ENCODE measurements around the gene CALHM3.
A peak's percentile ranks its signal among the peaks of the same experiment; 100 is the strongest.

CALHM3 gene

DNA sequence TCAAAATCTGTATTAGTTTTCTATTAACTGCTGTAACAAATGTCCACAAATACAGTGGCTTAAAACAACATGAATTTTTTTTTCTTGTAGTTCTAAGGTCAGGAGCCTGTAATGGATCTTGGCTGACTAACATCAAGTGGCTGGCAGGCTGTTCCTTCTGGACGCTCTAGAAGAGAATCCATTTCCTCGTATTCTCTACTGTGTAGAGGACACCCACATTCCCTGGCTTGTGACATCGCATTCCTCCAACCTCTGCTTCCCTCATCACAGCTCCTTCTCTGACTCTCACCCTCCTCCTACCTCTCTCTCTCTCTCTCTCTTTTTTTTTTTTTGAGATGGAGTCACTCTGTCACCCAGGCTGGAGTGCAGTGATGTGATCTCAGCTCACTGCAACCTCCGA lies 15.5 kb downstream of the CALHM3 start:
- peak; percentile 21 for DNase-seq (ENCODE audit: low read depth)
- H3K4me3 ChIP-seq (replicated peaks; ENCODE audit: low read depth, low read length) = no peak overlapping the region
- TF ChIP-seq, protein P1, sequence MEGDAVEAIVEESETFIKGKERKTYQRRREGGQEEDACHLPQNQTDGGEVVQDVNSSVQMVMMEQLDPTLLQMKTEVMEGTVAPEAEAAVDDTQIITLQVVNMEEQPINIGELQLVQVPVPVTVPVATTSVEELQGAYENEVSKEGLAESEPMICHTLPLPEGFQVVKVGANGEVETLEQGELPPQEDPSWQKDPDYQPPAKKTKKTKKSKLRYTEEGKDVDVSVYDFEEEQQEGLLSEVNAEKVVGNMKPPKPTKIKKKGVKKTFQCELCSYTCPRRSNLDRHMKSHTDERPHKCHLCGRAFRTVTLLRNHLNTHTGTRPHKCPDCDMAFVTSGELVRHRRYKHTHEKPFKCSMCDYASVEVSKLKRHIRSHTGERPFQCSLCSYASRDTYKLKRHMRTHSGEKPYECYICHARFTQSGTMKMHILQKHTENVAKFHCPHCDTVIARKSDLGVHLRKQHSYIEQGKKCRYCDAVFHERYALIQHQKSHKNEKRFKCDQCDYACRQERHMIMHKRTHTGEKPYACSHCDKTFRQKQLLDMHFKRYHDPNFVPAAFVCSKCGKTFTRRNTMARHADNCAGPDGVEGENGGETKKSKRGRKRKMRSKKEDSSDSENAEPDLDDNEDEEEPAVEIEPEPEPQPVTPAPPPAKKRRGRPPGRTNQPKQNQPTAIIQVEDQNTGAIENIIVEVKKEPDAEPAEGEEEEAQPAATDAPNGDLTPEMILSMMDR (IDR thresholded peaks at IDR 0.05; ENCODE audit: low read length, missing control alignments) = no peak

- no peak overlapping the region for H3K4me3 ChIP-seq (replicated peaks; ENCODE audit: low read depth, low read length)
- TF ChIP-seq, protein P1 (IDR thresholded peaks at IDR 0.05; ENCODE audit: low read length, missing control alignments) = no peak
- DNase-seq (ENCODE audit: low read depth) = no peak
These were observed 19.4 kb downstream of the CALHM3 start for GRCh38 chr10:103459615-103460014.

DNA sequence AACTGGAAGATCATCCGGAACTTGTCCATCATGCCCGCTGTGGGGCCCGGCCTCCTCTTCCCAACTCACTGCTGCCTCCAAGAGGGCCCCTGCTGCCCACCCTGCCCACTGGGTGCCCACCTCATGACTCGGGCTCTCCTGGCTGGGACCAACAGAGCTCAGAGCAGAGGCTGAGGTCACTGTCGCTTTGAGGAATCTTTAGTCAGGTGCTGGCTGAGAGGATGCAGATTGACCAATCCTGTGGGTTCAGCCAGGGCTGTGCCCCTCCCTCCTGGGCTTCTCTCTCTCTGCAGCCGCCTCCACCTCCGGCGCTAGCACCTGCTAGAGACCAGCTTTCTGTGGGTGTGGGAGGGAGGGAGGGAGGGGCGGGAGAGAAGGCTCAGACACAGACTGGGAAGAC lies 20.3 kb downstream of the CALHM3 start, which contains the start of gene CALHM1:
Gene CALHM1 (minus strand): TSS at position 181 of the 400 bp plus-strand sequence. CDS start 149 bp downstream, at position 32.
- H3K4me3 ChIP-seq (replicated peaks; ENCODE audit: low read depth, low read length) = no peak within 1 kb of the TSS
- TF ChIP-seq, protein P1 (IDR thresholded peaks at IDR 0.05; ENCODE audit: low read length, missing control alignments) = no peak
- no peak for DNase-seq (ENCODE audit: low read depth)

DNA sequence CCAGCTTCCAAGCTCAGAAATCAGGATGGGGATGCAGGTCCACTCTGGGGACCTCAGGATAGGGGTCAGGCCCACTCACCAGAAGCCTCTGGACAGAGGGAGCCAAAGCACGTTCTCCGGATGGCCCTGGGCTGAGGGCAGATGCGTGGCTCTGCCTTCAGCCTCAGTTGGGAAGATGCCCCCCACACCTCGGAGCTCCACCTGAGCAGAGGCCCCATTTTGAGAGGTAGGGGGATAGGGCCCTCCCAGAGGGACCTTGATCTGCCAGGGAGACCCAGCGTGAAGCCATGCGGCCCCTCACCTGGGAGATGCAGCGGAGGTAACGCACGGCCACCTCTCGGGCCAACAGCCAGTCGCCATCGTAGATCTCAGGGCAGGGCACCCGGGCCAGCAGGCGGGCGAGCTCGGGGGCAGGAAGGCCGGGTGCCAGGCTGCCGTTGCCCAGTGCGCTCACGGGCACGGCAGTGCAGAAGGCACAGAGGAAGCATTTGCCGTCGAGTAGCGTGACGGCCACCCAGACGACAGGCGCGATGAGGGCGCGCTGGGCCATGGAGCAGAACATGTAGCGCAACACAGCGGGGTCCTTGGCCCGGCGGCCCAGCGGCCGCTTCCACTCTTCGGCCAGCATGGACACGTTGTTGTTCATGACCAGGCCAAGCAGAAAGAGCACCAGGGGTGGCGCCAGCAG lies 21.0 kb downstream of the CALHM3 start:
- TF ChIP-seq, protein P1 (IDR thresholded peaks at IDR 0.05; ENCODE audit: low read length, missing control alignments) = no peak
- no peak overlapping the region for H3K4me3 ChIP-seq (replicated peaks; ENCODE audit: low read depth, low read length)
- DNase-seq (ENCODE audit: low read depth) = no peak

GRCh38 chr10:103457176-103457712 lies 21.8 kb downstream of the CALHM3 start:
- no peak for DNase-seq (ENCODE audit: low read depth)
- TF ChIP-seq, protein P1 (IDR thresholded peaks at IDR 0.05; ENCODE audit: low read length, missing control alignments) = no peak
- no peak overlapping the region for H3K4me3 ChIP-seq (replicated peaks; ENCODE audit: low read depth, low read length)

DNA sequence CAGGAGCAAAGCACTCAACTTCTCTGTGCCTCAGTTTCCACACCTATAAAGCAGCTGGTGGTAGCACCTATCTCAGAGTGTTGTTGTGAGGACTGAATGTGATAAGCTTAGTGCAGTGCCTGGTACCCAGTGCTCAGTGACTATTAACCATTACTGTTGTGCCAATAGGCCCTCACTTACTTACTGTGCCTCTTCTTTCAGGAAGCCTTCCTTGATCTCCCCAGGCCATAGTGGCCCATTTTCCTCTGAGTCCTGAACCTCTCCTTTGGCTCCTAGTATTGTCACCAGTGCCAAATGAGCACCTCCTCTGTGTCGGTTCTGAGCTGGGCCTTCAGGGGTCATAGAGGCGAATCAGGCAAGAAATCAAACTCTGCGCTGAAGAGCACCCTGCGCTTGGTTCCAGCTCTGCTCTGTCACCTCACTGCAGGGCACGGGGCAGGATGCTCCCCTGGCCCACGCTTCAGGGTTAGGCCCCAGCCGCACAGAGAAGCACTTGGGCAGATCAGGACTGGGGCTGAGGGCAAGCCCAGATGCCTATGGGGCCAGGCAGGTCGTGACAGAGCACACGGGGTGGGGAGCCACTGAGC lies 22.9 kb downstream of the CALHM3 start:
- no peak overlapping the region for H3K4me3 ChIP-seq (replicated peaks; ENCODE audit: low read depth, low read length)
- DNase-seq (ENCODE audit: low read depth) = no peak
- TF ChIP-seq, protein P1 (IDR thresholded peaks at IDR 0.05; ENCODE audit: low read length, missing control alignments) = no peak
